SJSA1 (cell line): ENCODE measurements around the gene ZNF106. TPM values are rescaled to one million over a fixed set of nuclear protein-coding genes. Genes with fewer than 3 reads are reported as not detected.

Experiments used
- DNase-seq, 2 experiments: peaks; one replicate each; pipeline ENCODE4 v3.0.0-alpha.2; 2015 to 2020; ENCODE audit warnings: low spot score in 2 of 2, low read depth in 1 of 2
- H3K27ac ChIP-seq: fragments of 250-450 bp; sonication (Bioruptor Pico); 2 replicates; pipeline ENCODE4 v1.5.1; 2020; ENCODE audit warnings: mild to moderate bottlenecking, moderate library complexity
- H3K27me3 ChIP-seq: fragments of 250-450 bp; sonication (Bioruptor Pico); replicated peaks from 2 replicates; pipeline ENCODE4 v1.5.1; 2020; ENCODE audit warnings: mild to moderate bottlenecking, moderate library complexity
- H3K36me3 ChIP-seq: fragments of 250-450 bp; sonication (Bioruptor Pico); 2 replicates; pipeline ENCODE4 v1.5.1; 2020; ENCODE audit warnings: mild to moderate bottlenecking
- H3K4me1 ChIP-seq: fragments of 250-450 bp; sonication (Bioruptor Pico); replicated peaks from 2 replicates; pipeline ENCODE4 v1.6.1; 2021; ENCODE audit warnings: mild to moderate bottlenecking
- H3K4me3 ChIP-seq: fragments of 250-450 bp; sonication (Bioruptor Pico); 2 replicates; pipeline ENCODE4 v1.5.1; 2020; ENCODE audit warnings: mild to moderate bottlenecking
- H3K9me3 ChIP-seq: fragments of 250-450 bp; sonication (Bioruptor Pico); replicated peaks from 2 replicates; pipeline ENCODE4 v1.5.1; 2020; ENCODE audit warnings: mild to moderate bottlenecking
- total RNA-seq: library from RNA; depleted of rRNA; stranded (reverse); fragments of >200 nt; shearing (Covaris generic); gene quantifications from 2 replicates; pipeline ENCODE4 v1.2.3, GENCODE V29; 2014; rRNA removed

ZNF106 gene
- total RNA-seq, 1 experiment from 2014 or later = 61.6 TPM

GRCh38 chr15:42363942-42364341, 127.0 kb downstream of the ZNF106 start:
- no peak for DNase-seq
- Histone ChIP-seq H3K36me3 (no peaks in the 10 kb centered on the region), H3K4me1 (no peaks in the 10 kb centered on the region), H3K9me3 (no peaks in the 10 kb centered on the region), H3K27ac (no peak overlapping the region), H3K27me3 (no peaks in the 10 kb centered on the region), H3K4me3 (no peak overlapping the region)

DNA sequence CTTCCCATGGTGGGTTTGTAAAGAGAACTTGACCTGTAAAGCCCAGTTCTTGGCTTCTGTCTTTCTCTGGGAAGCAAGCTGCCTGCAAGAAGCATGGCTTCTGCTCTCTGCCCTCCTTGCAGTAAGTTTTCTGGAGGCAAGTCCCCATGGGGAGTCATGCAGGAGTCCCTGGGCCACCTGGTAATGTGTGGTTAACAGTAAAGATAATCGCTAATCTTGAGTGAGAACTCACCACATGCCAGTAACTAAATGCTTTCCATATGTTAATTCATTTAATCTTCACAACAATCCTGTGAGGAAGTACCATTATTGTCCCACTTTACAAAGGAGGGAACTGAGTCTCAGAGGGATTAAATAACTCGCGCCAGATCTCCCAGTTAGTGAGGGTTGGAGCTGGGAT, 127.5 kb downstream of the ZNF106 start:
- no peaks in the 10 kb centered on the region for H3K36me3 ChIP-seq
- no peak overlapping the region for H3K27ac ChIP-seq
- H3K4me3 ChIP-seq = no peak overlapping the region
- H3K27me3 ChIP-seq = no peaks in the 10 kb centered on the region
- DNase-seq = no peak
- no peaks in the 10 kb centered on the region for H3K4me1 ChIP-seq
- no peaks in the 10 kb centered on the region for H3K9me3 ChIP-seq

Other genes starting within 250 kb of the ZNF106 start
- 19.7 and 23.1 TPM in 2 replicates for gene GANC, start 217.9 kb downstream of the ZNF106 start, total RNA-seq
- 74.9 and 77.0 TPM in 2 replicates for gene TMEM87A, start 217.7 kb downstream of the ZNF106 start, total RNA-seq
- 0.11 TPM in 1 of 2 replicates, not detected in the other for gene CAPN3, start 131.6 kb downstream of the ZNF106 start, total RNA-seq
- gene SNAP23, start 4.5 kb upstream of the ZNF106 start, total RNA-seq = 88.9 and 163 TPM in 2 replicates
- gene LRRC57, start 57.7 kb upstream of the ZNF106 start, total RNA-seq = 13.9 and 24.4 TPM in 2 replicates
- 88.9 and 92.3 TPM in 2 replicates for gene HAUS2, start 57.7 kb upstream of the ZNF106 start, total RNA-seq
- gene STARD9, start 84.5 kb upstream of the ZNF106 start, total RNA-seq = 4.0 and 7.4 TPM in 2 replicates
- gene CDAN1, start 246.0 kb upstream of the ZNF106 start, total RNA-seq = 13.0 and 15.9 TPM in 2 replicates